Erythroblast (primary cell): ENCODE measurements around the gene HEPN1.

Experiments
- GATA1 ChIP-seq: IDR thresholded peaks from 2 replicates; pipeline ENCODE4 v1.6.1; 2011; ENCODE audit warnings: low read depth, mild to moderate bottlenecking, control low read depth, low read length, moderate library complexity
- POLR2A ChIP-seq: IDR thresholded peaks from 2 replicates; pipeline ENCODE4 v1.6.1; 2011; ENCODE audit warnings: mild to moderate bottlenecking, low read length

DNA sequence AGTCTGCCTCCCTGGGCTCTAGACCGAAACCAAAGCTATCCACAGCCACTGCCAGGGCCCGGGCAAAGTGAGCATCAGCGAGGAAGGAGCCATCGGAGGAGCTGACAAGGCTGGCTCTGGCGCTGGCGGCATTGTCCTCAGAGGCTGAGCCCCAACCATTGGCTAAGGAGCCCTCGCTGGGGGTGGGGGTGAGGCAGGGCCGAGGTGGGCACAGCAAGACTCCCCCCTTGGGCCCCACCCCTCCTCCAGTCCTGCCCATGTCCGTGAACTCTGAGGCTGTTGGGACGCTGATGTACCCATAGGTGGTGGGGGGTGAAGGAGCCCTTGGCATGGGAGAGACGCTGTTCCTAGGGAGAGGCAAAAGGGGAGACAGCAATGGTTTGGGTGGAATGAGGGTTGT lies 32.6 kb upstream of the HEPN1 start:
- TF ChIP-seq POLR2A (no peak), GATA1 (no peak)
